HG02970 (cell line): ENCODE data around the gene TEX13B.
A peak's percentile ranks its signal among the peaks of the same experiment; 100 is the strongest.
"Not testable (repeated sequence)": the region's sequence is repeated elsewhere in the genome, so short reads cannot be mapped to it uniquely, and the experiment has no call there.

Experiments
- ATAC-seq: cut with Tn5 transposase; IDR thresholded peaks from one replicate; pipeline ENCODE4 v1.9.1; 2021; ENCODE audit warnings: mild to moderate bottlenecking, moderate library complexity, moderate number of reproducible peaks; ENCODE audit not compliant: unreplicated experiment, low FRiP score

Gene TEX13B, protein sequence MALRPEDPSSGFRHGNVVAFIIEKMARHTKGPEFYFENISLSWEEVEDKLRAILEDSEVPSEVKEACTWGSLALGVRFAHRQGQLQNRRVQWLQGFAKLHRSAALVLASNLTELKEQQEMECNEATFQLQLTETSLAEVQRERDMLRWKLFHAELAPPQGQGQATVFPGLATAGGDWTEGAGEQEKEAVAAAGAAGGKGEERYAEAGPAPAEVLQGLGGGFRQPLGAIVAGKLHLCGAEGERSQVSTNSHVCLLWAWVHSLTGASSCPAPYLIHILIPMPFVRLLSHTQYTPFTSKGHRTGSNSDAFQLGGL

DNA sequence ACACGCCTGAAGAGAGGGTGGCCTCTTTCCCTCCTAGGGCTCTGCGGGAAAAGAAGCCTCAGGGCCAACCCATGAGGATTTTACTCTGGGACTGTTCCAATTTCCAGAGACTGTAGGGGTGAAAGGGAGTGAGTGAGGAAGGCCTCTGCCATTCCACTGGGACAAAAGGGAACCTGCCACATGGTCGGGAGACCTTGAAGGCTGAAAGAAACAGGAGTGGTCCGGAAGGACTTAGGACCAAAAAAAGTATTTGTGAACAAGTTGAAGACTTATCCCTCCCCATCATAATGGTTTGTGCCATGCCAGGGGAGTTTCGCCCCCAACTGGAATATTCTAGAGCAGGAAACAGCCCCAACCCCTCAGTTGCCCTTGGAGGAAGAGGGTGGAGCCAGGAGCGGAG lies at the start of gene TEX13B:
TEX13B (minus strand) TSS at position 15 of the 400 bp plus-strand sequence. CDS start 243 bp downstream, outside the sequence.
- no peak for ATAC-seq

DNA sequence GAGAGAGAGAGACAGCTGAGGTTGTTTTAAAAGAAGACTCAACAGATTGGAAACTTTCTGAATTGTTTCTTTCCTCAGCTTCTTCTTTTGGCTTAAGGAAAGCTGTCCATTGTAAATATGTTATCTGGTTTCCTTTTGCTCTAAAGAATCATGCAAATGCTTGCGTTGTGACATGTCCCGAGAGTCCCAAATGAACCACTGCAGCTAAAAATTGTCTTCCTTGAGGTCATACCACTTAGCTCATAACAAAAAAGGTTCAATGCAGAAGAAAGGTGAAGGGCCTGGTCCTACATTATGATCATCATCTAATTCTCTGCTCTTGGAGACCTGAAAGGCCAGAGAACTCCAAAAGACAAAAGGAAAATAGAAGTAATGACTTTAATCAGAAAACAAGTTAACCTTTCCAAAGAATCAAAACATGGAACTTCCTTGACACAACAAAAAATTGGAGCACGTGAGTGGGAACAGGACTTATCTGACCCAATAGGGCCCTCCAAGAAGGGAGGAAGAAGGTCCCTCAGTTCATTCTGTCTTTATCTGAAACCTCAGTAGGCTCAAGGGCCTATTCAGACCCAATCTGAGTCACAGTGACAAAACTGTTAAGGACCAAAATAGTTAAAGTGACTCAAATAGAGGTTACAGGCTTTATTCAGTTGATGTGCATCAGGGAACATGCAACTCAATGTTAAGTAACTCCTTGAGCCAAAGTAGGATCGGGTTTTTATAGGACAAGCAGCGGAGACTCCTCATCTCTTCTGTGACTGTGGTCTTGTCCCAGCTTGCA lies 48.0 kb upstream of the TEX13B start:
- no peak for ATAC-seq

DNA sequence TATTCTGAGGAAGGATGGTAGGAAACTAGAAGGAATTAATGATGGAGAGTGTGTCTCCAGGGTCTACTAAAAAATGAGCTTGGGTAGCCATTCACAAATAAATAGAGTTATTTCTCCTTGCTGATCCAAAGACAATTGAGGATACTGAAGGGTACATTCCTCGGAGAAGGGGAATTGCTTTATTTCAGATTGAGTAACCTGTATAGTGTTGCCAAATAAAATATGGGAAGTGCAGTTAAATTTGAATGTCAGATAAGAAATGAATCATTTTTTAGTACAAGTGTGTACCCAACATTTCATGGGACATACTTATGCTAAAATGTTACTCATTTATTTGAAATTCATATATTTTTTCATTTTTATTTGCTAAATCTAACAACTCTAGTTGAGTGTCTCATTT lies 46.7 kb upstream of the TEX13B start:
- ATAC-seq: no peak

DNA sequence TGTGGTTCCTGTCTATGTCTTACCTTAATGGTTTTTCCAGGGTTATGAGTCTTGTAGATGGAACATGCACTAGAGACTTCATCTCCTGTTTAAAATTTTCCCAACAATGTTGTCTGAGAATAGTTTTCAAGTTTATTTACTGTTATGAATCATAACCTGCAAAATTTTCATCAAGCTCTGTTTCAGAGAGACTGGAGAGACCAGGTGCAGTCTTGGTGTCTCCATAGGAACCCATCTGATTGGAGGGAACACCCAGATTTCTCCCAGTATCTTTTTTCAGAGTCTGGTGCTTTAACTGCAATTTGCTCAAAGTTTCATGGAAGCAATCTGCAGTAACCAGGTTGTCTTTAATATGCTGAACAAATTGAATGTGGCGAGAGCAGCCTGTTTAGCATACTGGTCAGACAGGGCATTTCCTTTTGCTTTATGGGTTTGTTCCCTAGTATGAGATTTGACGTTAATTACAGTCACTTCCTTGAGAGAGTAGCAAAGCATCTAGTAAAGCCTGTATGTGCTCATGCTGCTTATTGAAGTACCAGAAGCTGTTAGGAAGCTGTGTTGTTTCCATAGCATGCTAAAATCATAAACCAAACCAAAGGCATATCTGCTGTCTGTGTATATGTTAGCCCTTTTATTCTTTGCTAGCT lies 43.9 kb upstream of the TEX13B start:
- no peak for ATAC-seq

DNA sequence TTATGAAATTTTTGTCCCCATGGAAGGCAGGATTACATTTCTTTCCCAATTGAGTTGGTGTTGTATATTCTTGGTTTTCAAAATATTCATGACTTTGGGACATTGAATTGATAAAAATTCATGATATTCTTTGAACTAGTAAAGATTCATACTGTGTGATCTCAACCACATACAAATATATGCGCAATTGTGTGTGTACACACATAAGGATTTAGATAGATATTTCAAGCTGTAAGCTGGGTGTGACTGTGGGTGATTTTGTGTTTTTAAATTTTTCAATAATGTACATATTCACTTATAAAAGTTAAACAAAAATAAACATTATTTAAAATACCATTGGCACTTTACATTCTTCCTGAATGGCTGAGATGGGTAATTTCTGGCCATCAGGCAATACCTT lies 43.2 kb upstream of the TEX13B start:
- no peak for ATAC-seq

DNA sequence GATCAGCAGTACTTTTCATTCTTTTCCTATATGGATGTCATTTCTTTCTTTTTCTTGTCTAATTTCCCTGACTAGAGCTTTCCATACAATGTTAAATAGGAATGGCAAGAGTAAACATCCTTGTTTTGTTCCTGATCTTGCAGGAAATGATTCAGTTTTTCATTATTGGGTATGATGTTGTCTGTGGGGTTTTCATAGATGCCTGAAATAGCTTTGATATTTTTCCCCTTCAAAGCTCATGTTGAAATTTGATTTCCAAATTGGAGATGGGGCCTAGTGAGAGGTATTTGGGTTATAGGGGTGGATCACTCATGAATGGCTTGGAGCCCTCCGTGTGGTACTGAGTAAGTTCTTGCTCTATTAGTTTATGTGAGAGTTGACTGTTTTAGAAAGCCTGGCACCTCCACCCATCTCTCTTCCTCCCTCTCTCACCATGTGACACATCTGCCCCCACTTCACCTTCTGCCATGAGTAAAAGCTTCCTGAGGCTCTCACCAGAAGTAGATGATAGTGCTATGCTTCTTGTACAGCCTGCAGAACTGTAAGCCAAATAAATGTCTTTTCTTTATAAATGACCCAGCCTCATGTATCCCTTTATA lies 40.4 kb upstream of the TEX13B start:
- ATAC-seq: no peak

DNA sequence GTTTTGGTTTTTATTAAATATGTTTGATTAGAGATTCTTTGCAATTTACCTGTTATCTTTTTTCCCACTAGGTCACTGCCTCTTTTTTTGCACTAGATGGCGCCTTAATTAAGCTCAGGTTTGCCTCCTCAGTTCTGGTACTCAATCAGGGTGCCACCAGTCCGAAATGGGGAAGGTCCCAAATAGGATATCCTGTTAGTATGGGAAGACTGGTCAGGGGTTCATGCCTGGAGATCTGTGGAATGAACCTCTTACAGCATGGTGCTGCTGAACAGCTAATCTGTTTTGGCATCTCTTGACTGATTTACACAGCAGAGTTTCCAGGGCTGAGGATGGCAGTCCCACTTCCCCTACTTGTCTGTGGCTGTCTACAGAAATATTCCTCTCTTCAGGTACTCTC lies 38.5 kb upstream of the TEX13B start:
- ATAC-seq: no peak

DNA sequence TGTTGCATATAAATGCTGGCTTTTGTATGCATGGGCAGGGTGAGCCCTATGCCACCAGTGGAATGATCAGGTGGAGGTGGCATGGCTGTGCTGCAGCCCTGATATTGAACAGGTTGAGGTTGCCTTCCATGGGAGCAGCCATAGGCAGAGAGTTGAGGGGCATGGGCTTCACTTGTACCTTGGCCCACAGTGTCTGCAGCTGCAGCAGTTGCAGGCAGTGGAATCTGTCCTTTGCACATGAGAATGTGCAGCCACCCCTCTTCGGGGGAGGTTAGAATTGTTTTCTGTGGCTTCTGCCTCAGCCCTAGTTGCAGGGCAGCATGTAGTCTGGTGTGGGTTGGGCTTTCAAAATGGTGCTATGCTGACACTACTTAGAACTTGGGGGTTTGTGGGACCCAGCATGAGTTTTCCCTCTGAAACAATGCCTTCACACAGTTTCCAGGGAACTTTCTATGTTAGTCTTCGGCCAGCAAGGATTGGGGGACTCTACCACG lies 37.3 kb upstream of the TEX13B start:
- no peak for ATAC-seq

DNA sequence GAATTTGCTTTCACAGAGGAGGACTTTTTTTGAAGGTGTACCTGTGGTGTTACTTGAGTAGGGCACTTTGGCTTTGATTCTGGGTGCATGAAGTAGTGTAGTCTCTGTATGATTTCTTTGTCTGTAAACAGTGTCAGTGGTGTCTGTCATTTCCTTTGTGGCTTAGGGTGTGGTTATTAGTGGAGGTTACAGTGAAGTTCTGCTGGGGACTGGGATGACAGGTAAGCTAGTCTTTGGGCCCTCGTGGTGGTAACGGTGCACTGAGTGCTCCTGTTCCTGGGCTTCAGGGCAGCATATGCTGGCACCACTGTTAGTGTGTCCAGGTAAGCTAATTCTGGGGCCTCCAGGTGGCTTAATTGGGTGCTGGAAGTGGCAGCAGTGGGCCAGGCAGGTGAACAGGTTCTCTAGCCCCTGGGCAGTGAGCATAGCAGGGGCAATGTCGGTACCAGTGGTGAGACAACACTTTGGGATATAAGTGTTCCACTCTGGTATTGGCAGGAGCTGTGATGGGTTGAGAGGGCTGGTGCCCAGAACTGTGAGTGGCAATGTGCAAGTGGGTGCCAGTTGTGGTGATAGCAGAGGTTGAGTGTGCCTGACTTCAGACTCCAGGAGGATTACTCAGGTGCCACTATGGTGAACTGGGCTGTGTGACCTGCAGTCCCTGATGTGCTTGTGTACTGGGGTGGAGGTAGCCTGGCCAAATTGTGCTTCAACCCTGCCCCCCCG lies 36.6 kb upstream of the TEX13B start:
- ATAC-seq: no peak

DNA sequence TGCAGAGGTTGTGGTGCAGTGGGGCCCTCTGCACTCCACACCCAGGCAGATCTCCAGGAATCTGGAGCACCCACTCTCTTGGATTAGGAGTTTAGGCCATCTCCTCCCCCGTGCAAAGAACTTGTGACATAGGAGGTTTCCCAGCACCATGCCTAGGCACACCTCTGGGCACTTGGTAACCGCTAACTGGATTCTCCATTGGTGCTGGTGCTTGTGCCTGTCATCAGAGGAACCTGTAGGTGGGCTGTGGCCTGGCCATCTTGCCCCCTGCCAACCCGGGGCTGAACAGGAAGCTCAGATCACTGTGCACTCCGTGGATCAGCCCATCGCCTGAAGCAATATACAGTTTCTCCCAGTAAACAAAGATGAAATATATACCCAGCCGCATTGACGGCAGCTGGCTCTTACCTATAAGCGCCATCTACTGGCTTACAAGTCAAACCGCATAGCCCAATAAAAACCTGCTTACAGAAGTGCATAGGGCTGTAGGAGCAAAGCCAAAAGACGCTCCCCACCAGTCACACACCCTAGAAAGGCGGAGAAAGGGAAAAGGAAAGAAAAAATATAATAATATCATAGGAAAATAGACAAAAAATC lies 19.1 kb upstream of the TEX13B start:
- peak; percentile 90 for ATAC-seq

DNA sequence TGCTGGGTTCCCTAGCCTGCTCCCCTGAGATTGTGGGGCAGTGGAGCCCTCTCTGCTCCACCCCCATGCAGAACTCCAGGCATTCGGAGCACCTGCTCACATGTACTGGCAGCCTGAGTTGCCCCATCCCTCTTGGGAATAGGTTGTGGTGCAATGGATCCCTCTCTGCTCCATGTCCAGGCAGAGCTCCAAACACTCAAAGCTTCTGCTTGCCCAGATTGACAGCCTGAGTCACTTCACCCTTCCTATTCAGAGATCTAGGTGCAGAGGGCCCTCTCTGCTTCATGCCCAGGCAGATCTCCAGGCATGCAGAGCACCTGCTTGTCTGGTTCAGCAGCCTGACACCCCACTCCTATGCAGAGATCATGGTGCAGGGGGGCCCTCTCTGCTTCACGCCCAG lies 18.6 kb upstream of the TEX13B start:
- ATAC-seq: no peak

DNA sequence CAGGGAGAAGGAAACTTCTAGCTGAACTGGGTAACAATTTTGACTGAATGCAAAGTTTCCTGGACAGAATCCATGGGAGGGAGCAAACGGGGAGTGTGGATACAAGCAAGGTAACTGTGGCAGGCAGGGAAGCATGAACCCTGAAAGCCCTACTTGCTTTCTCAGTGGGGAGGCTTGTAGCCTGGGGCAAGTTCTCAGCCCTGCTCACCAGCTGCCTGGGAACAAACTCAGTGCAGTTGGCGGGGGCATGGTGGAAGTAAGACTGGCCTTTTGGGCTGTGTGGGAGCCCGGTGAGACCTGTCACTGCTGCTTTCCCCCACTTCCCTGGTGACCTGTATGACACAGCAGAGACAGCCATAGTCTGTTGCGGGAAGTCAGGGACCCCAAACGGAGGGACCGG lies 14.0 kb upstream of the TEX13B start:
- ATAC-seq: no peak

DNA sequence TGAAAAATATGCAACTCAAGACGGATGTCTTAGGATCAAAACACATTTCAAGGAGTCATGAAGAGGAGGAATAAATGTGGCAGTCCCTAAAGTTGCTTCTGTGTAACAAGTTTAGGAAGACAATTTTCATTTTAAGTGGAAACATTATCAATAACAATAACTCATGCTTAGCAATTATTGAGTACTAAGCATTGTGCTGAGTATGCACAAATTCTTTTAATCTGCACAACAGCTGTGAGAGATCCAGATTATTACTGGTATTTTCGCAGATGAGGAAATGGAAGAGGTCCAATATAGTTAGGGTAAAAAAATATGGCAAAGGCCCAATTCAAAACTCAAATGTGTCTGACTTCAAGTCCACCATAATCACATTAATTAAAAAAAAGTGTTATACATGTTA lies 2.9 kb upstream of the TEX13B start:
- ATAC-seq: no peak

DNA sequence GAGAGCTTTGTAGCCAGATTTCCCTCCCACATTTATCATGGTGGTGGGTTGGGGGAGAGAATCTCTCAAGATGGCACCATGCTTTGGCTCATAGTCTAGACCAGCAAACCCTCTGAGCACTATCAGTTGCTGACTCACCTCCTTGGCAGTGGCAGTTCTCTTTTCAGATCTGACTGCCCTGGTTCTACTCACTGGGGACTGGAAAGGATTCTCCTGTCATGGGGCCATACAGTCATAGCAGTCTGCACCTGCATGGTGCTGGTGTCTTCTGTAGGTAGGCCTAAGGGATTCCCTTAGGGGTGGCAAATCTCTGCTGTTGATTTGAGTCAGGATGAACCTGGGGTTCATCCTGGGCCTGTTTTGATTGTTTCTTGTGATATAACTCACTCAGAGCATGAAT lies 2.6 kb downstream of the TEX13B start:
- ATAC-seq: no peak

DNA sequence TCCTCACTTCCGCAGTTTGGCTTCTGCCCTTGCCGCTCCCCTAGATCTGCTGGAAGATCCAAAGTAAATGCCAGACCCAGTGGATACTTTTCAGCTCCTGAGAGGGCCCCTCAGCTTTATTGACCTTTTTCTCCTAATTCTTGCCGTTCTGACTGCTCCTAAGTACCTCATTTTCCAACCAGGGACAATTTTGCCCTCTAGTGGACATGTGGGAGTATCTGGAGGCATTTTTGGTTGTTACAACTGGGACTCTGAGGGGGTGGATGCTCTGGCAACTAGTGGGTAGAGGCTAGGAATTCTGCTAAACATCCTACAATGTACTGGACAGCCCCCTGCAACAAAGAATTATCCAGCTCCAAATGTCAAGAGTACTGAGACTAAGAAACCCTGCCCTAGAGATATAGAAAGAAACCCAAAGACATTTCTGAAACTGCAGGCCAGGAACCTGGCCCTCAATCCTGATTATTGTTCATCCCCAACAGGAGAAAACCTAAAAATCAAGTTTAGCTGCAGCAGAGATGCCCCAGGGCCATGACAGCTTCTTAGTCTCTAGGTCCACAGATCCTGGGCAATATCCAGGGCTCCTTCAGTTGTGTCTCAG lies 3.4 kb downstream of the TEX13B start:
- no peak for ATAC-seq

DNA sequence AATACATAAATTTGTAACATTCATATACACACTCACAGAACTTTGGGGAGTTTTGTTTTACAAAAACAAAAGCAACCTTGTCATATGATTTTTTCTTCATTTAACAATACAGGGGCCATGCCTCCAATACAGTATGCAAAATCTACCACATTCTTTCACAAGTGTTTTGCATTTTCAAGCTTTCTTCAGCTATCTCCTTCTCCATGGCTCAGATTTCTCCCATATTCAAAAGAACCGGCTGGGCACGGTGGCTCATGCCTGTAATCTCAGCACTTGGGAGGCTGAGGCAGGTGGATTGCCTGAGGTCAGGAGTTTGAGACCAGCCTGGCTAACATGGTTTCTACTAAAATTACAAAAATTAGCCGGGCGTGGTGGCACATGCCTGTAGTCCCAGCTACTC lies 4.1 kb downstream of the TEX13B start:
- ATAC-seq: no peak

DNA sequence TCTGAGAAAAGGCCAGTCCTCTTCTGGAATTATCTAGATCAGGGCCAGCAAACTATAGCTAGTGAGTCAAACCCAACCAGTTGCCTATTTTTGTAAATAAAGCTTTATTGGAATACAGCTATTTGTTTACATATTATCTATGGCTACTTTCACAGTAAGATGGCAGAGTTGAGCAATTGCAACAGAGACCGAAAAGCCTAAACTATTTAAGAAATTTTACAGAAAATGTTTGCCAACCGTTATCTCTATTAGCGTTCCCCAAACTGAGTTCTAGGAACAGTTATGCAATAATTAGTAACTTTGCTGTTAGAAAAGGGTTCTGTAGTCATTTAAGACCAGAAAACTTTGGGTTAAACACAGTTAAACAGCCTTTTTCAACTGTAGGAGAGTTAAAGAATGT lies 10.5 kb downstream of the TEX13B start:
- no peak for ATAC-seq

DNA sequence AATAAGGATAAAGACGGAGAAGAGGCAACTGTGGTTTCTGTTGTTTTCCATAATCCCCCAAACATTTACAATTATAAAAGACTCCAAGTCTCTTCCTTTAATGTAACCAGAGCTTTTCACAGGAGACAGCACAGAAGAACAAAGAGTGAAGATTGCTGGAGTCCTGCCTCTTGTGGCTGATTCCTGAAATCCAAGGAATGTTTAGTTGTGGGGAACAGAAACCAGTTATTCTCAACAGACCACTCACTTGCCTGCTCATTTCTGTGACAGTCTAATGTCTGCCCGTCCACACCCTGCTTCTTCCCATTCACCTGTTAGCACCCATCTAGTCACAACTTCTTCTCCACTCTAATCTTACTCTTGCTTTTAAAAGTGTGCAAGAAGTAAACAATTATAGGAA lies 12.1 kb downstream of the TEX13B start:
- ATAC-seq: no peak

DNA sequence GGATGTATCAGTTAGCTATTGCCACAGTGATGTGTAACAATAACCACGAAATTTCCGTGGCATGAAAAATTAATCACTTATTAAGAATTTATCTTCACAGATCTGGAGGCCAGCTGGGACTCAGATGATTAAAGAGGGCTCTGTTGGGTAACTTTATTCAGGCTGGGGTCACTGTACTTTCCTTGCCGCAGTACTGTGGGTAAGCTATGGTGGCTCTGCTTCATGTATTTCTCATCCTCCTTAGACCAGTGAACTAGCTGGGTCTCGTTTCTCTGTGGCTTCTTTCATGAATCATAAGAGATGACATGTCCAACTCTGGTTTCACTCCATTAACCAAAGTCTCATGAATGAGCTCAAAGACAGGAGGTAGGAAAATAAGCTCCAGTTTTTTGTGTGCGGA lies 13.5 kb downstream of the TEX13B start:
- ATAC-seq: no peak

DNA sequence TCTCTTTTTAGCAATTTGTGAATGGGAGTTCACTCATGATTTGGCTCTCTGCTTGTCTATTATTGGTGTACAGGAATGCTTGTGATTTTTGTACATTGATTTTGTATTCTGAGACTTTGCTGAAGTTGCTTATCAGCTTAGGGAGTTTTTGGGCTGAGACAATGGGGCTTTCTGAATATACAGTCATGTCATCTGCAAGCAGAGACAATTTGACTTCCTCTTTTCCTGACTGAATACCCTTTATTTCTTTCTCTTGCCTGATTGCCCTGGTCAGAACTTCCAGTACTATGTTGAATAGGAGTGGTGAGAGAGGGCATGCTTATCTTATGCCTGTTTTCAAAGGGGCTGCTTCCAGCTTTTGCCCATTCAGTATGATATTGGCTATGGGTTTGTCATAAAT lies 26.8 kb downstream of the TEX13B start:
- ATAC-seq: not testable (repeated sequence)
